Panc1 (cell line): ENCODE data around the gene VAPB. TPM values are rescaled to one million over a fixed set of nuclear protein-coding genes. Genes with fewer than 3 reads are reported as not detected.

ENCODE experiments used
- ATAC-seq: fragments of 200-7000 bp; cut with Tn5 transposase; 2 replicates; pipeline ENCODE4 v1.9.1; 2020; ENCODE audit warnings: mild to moderate bottlenecking, moderate library complexity
- BruUV-seq: library from RNA; stranded (reverse); fragments of 400-500 nt; replicated peaks from 2 replicates; lab custom pipeline; 2021; lab: Mats Ljungman, UMichigan
- CTCF ChIA-PET: fragments of 300-600 bp; sonication (Branson Sonifier 250); formaldehyde crosslinking; loops from one replicate; lab custom pipeline; 2022; ENCODE audit warnings: antibody characterized with exemption; lab: Charles Lee
- POLR2A ChIA-PET: fragments of 300-600 bp; sonication (Branson Sonifier 250); formaldehyde crosslinking; loops from one replicate; lab custom pipeline; 2022; ENCODE audit warnings: antibody characterized with exemption; lab: Charles Lee
- DNase-seq: peaks from one replicate; pipeline ENCODE4 v3.0.0-alpha.2; 2010; ENCODE audit warnings: low read depth, low spot score
- H3K27ac ChIP-seq: 2 replicates; pipeline ENCODE4 v1.5.1; 2011; ENCODE audit warnings: mild to moderate bottlenecking, low read length, inconsistent platforms
- H3K27me3 ChIP-seq: fragments of 200-500 bp; sonication (Bioruptor generic); 2 replicates; pipeline ENCODE4 v1.6.0; 2014; ENCODE audit warnings: low read length, inconsistent platforms; ENCODE audit not compliant: control insufficient read depth, insufficient read depth
- H3K36me3 ChIP-seq: fragments of 200-500 bp; sonication (Bioruptor generic); 2 replicates; pipeline ENCODE4 v1.5.1; 2014; ENCODE audit warnings: inconsistent platforms, mild to moderate bottlenecking, low read length, moderate library complexity; ENCODE audit not compliant: control insufficient read depth, insufficient read depth
- H3K4me1 ChIP-seq: 2 replicates; pipeline ENCODE4 v1.5.1; 2011; ENCODE audit warnings: inconsistent platforms, mild to moderate bottlenecking, low read length, moderate library complexity; ENCODE audit not compliant: control insufficient read depth, insufficient read depth
- H3K4me3 ChIP-seq, 2 experiments: 2 replicates each; pipeline ENCODE4 v1.5.1; 2011 to 2012; ENCODE audit warnings: low read depth in 2 of 2, low read length in 2 of 2, mild to moderate bottlenecking in 2 of 2, inconsistent platforms in 1 of 2, moderate library complexity in 1 of 2
- H3K9me3 ChIP-seq: fragments of 200-500 bp; sonication (Bioruptor generic); 2 replicates; pipeline ENCODE4 v1.5.1; 2014; ENCODE audit warnings: low read depth, mild to moderate bottlenecking, inconsistent platforms, low read length, moderate library complexity; ENCODE audit not compliant: control insufficient read depth, insufficient read depth
- POLR2AphosphoS5 ChIP-seq: IDR thresholded peaks from 2 replicates; pipeline ENCODE4 v1.6.1; 2012; ENCODE audit warnings: mild to moderate bottlenecking, low read depth, low read length, moderate library complexity
- REST ChIP-seq, 2 experiments: IDR thresholded peaks; 2 replicates each; pipeline ENCODE4 v1.6.1; 2011 to 2012; ENCODE audit warnings: low read depth in 2 of 2, control low read depth in 1 of 2, low read length in 1 of 2, mild to moderate bottlenecking in 1 of 2, moderate library complexity in 1 of 2; ENCODE audit not compliant: insufficient read depth in 1 of 2
- SIN3A ChIP-seq: IDR thresholded peaks from 2 replicates; pipeline ENCODE4 v1.6.1; 2012; ENCODE audit warnings: low read depth, mild to moderate bottlenecking, low read length, moderate library complexity, borderline replicate concordance; ENCODE audit not compliant: insufficient read depth
- TCF7L2 ChIP-seq: IDR thresholded peaks from 2 replicates; pipeline ENCODE4 v1.6.1; 2011; ENCODE audit warnings: mild to moderate bottlenecking, low read depth, low read length, inconsistent platforms
- in situ Hi-C: cut with HindIII; loops from 2 replicates; pipeline ENCODE4 v1.10.0; 2016; ENCODE audit warnings: low sequenced_read_pairs, low pct_unique_long_range_greater_than_20kb
- intact Hi-C: fragments of 100-400 bp; cut with micrococcal nuclease; formaldehyde crosslinking; loops from one replicate; pipeline ENCODE4 v1.10.0; 2022; ENCODE audit not compliant: unreplicated experiment
- total RNA-seq: library from RNA; stranded (reverse); gene quantifications from one replicate; pipeline ENCODE4 v1.2.1, GENCODE V29; 2021; ENCODE audit not compliant: unreplicated experiment
- TF ChIP-seq, protein P1 (sequence below): fragments of 450-650 bp; IDR thresholded peaks from 2 replicates; pipeline ENCODE4 v1.5.1; 2017; ENCODE audit warnings: mild to moderate bottlenecking

VAPB gene
- total RNA-seq, 1 experiment from 2014 or later, result 50.9 TPM

GRCh38 chr20:58361481-58362205 lies 27.4 kb upstream of the VAPB start:
- CTCF ChIA-PET, result no interaction called here
- no peaks in the 10 kb centered on the region for H3K27me3 ChIP-seq
- BruUV-seq, result no TSS peak
- TF ChIP-seq, protein P1, sequence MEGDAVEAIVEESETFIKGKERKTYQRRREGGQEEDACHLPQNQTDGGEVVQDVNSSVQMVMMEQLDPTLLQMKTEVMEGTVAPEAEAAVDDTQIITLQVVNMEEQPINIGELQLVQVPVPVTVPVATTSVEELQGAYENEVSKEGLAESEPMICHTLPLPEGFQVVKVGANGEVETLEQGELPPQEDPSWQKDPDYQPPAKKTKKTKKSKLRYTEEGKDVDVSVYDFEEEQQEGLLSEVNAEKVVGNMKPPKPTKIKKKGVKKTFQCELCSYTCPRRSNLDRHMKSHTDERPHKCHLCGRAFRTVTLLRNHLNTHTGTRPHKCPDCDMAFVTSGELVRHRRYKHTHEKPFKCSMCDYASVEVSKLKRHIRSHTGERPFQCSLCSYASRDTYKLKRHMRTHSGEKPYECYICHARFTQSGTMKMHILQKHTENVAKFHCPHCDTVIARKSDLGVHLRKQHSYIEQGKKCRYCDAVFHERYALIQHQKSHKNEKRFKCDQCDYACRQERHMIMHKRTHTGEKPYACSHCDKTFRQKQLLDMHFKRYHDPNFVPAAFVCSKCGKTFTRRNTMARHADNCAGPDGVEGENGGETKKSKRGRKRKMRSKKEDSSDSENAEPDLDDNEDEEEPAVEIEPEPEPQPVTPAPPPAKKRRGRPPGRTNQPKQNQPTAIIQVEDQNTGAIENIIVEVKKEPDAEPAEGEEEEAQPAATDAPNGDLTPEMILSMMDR, result no peak
- no peak overlapping the region for H3K27ac ChIP-seq
- ATAC-seq (no peak), DNase-seq (no peak)
- no peaks in the 10 kb centered on the region for H3K4me1 ChIP-seq
- POLR2A ChIA-PET, result interaction anchor here (1.1 kb wide), 1 partner anchor 27 kb away, joined by 3 read pairs; the partner anchor contains the start of gene VAPB
- intact Hi-C loops, result no loop called here
- H3K36me3 ChIP-seq, result peaks cover 17% of the 10 kb centered on the region
- H3K4me3 ChIP-seq, result no peak overlapping the region
- no peaks in the 10 kb centered on the region for H3K9me3 ChIP-seq
- in situ Hi-C loops, result no loop called here

GRCh38 chr20:58362206-58362516 lies 26.9 kb upstream of the VAPB start:
- H3K9me3 ChIP-seq, result no peaks in the 10 kb centered on the region
- H3K4me3 ChIP-seq, result no peak overlapping the region
- BruUV-seq, result no TSS peak
- DNase-seq (no peak), ATAC-seq (no peak)
- in situ Hi-C loops, result no loop called here
- no peaks in the 10 kb centered on the region for H3K4me1 ChIP-seq
- POLR2A ChIA-PET, result interaction anchor here (1.1 kb wide), 1 partner anchor 27 kb away, joined by 3 read pairs; the partner anchor contains the start of gene VAPB
- H3K36me3 ChIP-seq, result peaks cover 17% of the 10 kb centered on the region
- intact Hi-C loops, result no loop called here
- no peaks in the 10 kb centered on the region for H3K27me3 ChIP-seq
- CTCF ChIA-PET, result no interaction called here
- no peak for TF ChIP-seq REST (IDR thresholded peaks at IDR 0.05; ENCODE audit: insufficient read depth in 1 of 2, low read depth in 2 of 2, low read length in 1 of 2)
- no peak for TF ChIP-seq SIN3A
- TF ChIP-seq, protein P1, result no peak
- TF ChIP-seq POLR2AphosphoS5, result no peak
- no peak for TF ChIP-seq TCF7L2
- no peak overlapping the region for H3K27ac ChIP-seq
